T-helper 1 cell treated with Interleukin-12 subunit alpha and Interleukin-12 subunit beta and Interleukin-4 antibody, amounts not matched to agents 30 μg/mL and 1 μg/mL, for 36 hours (primary cell): ENCODE data around the gene SBDS.
"Not testable (repeated sequence)": the region's sequence is repeated elsewhere in the genome, so short reads cannot be mapped to it uniquely, and the experiment has no call there.

Experiments used
- H3K27ac Mint-ChIP-seq: one replicate; pipeline ENCODE4 v1.8.0; 2021; ENCODE audit warnings: mild to moderate bottlenecking, mixed read lengths
- H3K27me3 Mint-ChIP-seq: one replicate; pipeline ENCODE4 v1.8.0; 2021; ENCODE audit warnings: low read depth, mixed read lengths
- H3K36me3 Mint-ChIP-seq: one replicate; pipeline ENCODE4 v1.8.0; 2021; ENCODE audit warnings: low read depth, mixed read lengths
- H3K4me1 Mint-ChIP-seq: one replicate; pipeline ENCODE4 v1.8.0; 2021; ENCODE audit warnings: low read depth, mixed read lengths
- H3K4me3 Mint-ChIP-seq: one replicate; pipeline ENCODE4 v1.8.0; 2021; ENCODE audit warnings: mild to moderate bottlenecking, moderate library complexity, mixed read lengths
- H3K9me3 Mint-ChIP-seq: one replicate; pipeline ENCODE4 v1.8.0; 2021; ENCODE audit warnings: mixed read lengths

SBDS gene

DNA sequence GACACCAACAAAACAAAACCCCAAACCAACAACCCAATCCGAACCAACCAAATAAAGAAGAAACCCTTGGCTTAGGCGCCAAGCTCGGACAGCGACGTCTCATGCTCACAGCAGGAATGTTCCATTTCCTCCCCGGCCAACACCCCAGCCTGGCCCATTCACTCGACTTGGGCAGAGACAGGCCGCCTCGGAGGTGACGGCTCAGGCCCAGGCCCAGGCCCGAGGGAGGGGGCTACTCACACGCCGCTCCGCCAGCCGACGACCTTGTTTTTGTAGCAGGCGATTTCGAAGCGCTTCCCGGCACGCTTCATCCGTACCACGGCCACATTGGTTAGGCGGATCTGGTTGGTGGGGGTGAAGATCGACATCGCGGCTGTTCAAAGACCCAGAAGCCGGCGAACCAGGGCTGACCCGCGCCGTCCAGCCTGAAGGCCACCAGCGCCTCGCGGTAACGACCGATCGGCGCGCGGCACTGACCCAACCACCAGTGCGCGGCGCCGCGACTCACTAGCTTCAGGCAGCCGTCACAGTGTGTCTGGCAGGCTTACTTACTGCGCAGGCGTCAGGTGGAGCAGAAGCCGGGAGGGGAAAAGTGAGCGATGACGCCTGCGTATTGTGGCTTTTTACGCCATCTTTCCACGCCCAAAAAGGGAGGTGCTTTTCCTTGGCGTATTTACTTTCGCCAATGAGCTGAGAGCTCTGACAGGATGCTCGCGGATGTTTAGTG lies at the start of gene SBDS:
SBDS (minus strand) TSS at position 537 of the 727 bp plus-strand sequence; CDS start at position 368, 169 bp downstream.
- H3K27me3 Mint-ChIP-seq, H3K9me3 Mint-ChIP-seq: not testable (repeated sequence)
- H3K4me1 Mint-ChIP-seq = peaks cover 22% of the 10 kb centered on the region
- peaks cover 18% of the 10 kb centered on the region for H3K36me3 Mint-ChIP-seq
- peak within 1 kb of the TSS; percentile 100 for H3K4me3 Mint-ChIP-seq
- H3K27ac Mint-ChIP-seq = peak within 1 kb of the TSS; percentile 100

DNA sequence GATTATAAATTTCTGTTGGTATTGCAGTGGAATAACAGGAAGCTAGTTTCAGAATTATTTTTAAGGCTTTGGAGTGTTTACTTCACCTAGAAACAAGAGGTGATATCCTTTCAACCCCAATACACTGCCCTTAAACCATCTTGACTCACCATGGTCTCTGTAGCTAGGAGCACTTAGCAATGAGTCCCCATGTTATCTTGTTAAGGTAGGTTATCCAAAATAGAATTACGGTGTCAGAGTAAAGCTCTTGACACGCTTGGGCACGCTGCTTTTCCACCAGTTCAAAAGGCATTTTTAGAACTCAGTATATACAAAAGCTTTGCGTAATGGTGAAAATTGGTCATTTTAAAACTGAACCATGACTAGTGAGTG lies 48.2 kb upstream of the SBDS start:
- not testable (repeated sequence) for H3K27me3 Mint-ChIP-seq, H3K9me3 Mint-ChIP-seq, H3K4me3 Mint-ChIP-seq, H3K36me3 Mint-ChIP-seq, H3K27ac Mint-ChIP-seq, H3K4me1 Mint-ChIP-seq

GRCh38 chr7:67042781-67043558 lies 47.6 kb upstream of the SBDS start:
- not testable (repeated sequence) for H3K4me3 Mint-ChIP-seq, H3K4me1 Mint-ChIP-seq, H3K27ac Mint-ChIP-seq, H3K27me3 Mint-ChIP-seq, H3K36me3 Mint-ChIP-seq, H3K9me3 Mint-ChIP-seq

DNA sequence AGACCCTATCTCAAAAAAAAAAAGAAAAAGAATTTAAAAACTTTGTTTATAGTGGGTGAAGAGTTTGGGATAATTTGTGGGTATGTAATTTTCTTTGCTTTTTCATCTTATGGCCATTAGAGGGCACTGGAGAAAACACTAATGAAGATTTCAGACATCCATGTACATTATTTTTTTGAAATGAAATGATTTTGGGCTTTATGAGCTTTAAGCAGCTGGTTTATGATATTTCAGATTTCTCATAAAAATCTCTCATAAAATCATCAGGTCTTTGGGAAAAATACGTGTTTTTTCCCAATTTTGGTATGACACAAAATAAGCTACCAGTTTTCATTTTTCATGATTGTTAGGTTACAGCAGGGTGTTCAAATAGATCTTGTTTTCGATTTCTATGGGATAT lies 45.4 kb upstream of the SBDS start:
- H3K9me3 Mint-ChIP-seq, H3K27ac Mint-ChIP-seq, H3K27me3 Mint-ChIP-seq, H3K4me3 Mint-ChIP-seq, H3K36me3 Mint-ChIP-seq, H3K4me1 Mint-ChIP-seq: not testable (repeated sequence)

DNA sequence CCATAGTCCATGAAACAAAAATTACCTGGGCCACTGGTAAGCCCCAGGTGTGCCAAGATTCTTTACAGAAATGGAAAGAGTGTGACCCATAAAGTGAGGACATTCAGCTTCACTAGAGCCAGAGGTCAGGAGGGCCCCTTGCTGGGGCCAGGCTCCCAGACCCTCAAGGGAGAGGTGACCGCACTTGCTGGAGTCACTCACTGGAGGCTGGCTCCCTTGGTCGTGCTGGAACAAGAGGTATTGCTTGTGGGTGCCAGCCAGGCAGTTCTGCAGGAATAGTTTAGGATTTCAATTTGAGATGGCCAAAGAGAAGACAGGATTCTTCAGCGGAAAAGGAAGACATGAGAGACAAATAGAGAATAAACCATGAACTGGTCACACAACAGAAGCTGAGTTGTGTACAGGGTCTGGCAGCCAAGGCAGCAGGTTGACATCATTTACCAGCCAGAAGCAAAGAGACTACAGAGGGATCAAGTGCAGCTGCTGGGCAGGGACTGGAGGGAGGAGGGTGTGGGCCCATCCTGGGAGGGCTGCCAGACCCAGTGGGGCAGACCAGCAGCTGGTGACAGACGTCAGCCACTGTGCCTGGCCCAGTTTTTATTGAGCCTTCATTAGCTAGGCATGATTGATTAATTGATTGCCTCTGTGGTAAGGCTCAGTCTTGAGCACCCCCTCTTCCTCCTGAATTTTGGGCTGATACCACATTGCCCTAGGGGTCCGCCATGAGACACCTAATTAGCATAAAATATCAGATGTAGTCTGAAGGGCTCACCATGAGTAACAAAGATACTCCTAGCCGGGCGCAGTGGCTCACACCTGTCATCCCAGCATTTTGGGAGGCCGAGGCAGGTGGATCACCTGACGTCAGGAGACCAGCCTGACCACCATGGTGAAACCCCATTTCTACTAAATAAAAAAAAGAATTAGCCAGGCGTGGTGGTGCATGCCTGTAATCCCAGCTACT lies 41.3 kb upstream of the SBDS start:
- H3K27ac Mint-ChIP-seq, H3K9me3 Mint-ChIP-seq, H3K4me3 Mint-ChIP-seq, H3K4me1 Mint-ChIP-seq, H3K27me3 Mint-ChIP-seq: not testable (repeated sequence)
- H3K36me3 Mint-ChIP-seq = peaks cover 20% of the 10 kb centered on the region

- no peak overlapping the region for H3K27ac Mint-ChIP-seq
Observed at GRCh38 chr7:67033251-67033650, 37.9 kb upstream of the SBDS start.

GRCh38 chr7:67031685-67032084 lies 36.3 kb upstream of the SBDS start:
- not testable (repeated sequence) for H3K27ac Mint-ChIP-seq, H3K4me1 Mint-ChIP-seq, H3K4me3 Mint-ChIP-seq, H3K27me3 Mint-ChIP-seq, H3K9me3 Mint-ChIP-seq
- peaks cover 38% of the 10 kb centered on the region for H3K36me3 Mint-ChIP-seq

More at GRCh38 chr7:67033251-67033650, 37.9 kb upstream of the SBDS start:
- Mint-ChIP-seq H3K4me3 (no peak overlapping the region), H3K27me3 (no peaks in the 10 kb centered on the region), H3K9me3 (peaks cover 7% of the 10 kb centered on the region), H3K4me1 (no peaks in the 10 kb centered on the region), H3K36me3 (peaks cover 34% of the 10 kb centered on the region)

DNA sequence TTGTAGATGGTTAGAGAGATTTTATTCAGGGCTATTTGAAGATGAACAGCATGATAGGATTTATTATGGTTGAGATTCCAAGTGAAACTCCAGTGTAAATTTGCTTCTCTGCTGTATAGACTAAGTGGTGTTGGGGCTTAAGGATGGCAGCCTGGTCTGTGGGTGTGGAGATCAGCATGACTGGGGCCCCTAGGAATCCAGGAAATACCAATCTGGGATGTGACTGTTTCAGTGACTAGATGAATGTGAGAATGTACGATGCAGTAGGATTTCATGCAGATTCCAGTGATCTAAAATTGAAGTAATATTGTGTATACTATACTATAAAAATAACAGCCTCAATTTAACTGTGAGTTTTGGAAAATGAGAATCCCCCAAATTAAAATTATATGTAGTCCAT lies 30.1 kb upstream of the SBDS start:
- not testable (repeated sequence) for H3K4me1 Mint-ChIP-seq, H3K4me3 Mint-ChIP-seq, H3K9me3 Mint-ChIP-seq, H3K27ac Mint-ChIP-seq, H3K27me3 Mint-ChIP-seq
- peaks cover 36% of the 10 kb centered on the region for H3K36me3 Mint-ChIP-seq

DNA sequence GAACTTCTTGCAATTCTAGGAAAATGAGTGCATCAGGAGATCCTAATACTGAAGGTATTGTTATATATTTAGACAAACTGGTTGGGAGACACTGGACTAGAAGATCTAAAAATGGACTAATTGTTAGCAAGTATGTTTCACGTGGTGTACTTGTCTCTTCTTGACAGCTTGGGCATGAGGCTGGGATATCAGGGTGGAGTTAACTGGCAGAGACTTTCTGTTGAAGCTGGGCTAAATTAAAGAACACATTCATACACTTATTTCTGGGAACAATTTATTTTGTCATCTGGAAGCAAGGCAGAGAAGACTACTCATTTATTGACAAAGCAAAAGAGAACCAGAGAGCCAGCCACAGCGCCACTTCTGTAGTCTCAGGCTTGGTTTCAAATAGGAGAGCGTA lies 27.1 kb upstream of the SBDS start:
- Mint-ChIP-seq H3K36me3 (peaks cover 28% of the 10 kb centered on the region), H3K4me1 (no peaks in the 10 kb centered on the region), H3K27me3 (no peaks in the 10 kb centered on the region), H3K9me3 (no peaks in the 10 kb centered on the region), H3K4me3 (no peak overlapping the region), H3K27ac (no peak overlapping the region)

DNA sequence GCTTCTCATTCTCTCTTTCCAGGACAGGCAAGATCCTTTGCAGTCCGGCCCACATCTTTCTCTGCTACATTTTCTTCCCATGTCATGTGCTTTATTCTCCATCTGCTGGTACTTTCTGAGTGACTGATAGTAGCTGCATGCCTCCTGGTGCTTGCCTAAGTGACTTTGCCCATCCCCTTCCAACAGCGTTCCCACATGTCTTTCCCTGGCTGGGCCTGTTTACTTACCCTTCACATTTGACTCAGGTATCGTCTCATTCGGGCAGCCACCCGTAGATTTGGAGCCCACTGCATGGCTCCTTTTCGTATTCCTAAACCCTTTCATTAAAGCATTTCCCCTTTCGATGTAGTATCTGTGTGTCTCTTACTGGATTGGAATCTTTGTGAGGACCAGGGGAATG lies 25.9 kb upstream of the SBDS start:
- H3K4me3 Mint-ChIP-seq = no peak overlapping the region
- H3K4me1 Mint-ChIP-seq = no peaks in the 10 kb centered on the region
- no peak overlapping the region for H3K27ac Mint-ChIP-seq
- peaks cover 29% of the 10 kb centered on the region for H3K36me3 Mint-ChIP-seq
- H3K9me3 Mint-ChIP-seq = no peaks in the 10 kb centered on the region
- H3K27me3 Mint-ChIP-seq = no peaks in the 10 kb centered on the region

DNA sequence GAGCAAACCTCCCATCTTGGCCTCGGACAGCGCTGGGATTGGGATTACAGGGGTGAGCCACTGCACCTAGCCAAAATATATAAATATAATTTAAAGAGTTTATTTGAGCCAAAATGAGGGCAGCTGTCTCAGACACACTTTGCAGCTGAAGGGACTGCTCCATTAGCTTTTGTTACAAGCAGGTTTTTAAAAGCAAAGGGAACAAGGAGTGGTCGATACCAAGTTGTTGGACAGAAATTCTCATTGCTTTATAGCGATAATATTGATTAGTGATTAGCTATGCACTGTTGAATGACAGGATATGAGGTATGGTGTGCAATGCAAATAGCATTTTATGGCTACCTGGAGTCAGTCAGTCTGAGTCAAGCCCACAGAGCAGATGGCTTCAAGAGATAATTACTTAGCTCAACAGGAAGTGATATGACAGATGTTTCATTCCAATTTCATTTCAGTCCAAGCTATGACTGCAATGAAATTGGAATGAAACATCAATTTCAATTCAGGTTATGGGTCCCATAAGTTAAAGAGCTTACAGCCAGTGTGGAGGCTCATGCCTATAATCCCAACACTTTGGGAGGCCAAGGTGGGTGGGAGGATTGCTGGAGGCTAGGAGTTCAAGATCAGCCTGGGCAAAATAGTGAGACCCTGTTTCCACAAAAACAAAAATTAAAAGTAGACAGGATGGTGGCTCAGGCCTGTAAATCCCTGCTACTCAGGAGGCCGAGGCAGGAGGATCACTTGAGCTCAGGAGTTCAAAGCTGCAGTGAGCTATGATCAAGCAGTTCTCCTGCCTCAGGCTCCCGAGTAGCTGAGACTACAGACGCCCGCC lies 24.4 kb upstream of the SBDS start:
- H3K27ac Mint-ChIP-seq = peak overlapping the region; percentile 50
- peaks cover 28% of the 10 kb centered on the region for H3K36me3 Mint-ChIP-seq
- H3K27me3 Mint-ChIP-seq = no peaks in the 10 kb centered on the region
- no peak overlapping the region for H3K4me3 Mint-ChIP-seq
- no peaks in the 10 kb centered on the region for H3K4me1 Mint-ChIP-seq
- no peaks in the 10 kb centered on the region for H3K9me3 Mint-ChIP-seq

- no peak overlapping the region for H3K4me3 Mint-ChIP-seq
- no peak overlapping the region for H3K27ac Mint-ChIP-seq
- no peaks in the 10 kb centered on the region for H3K9me3 Mint-ChIP-seq
- H3K27me3 Mint-ChIP-seq = no peaks in the 10 kb centered on the region
- H3K4me1 Mint-ChIP-seq = no peaks in the 10 kb centered on the region
- H3K36me3 Mint-ChIP-seq = peaks cover 31% of the 10 kb centered on the region
Observed at GRCh38 chr7:67018940-67019339, 23.6 kb upstream of the SBDS start.

DNA sequence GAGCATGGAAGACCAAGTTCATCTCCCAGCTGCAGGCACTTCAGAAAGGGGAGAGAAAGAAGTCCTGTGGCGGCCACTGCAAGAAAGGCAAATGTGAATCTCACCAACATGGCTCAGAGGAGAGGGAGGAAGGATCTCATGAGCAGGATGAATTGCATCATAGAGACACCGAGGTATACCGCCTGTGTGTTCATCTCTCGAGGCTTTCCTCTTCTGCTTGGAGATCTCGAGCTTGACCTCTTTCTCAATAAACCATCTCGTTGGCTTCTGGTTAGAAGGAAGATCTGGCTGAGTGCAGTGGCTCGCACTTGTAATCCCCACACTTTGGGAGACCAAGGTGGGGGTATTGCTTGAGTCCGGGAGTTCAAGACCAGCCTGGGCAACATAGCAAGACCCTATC lies 22.6 kb upstream of the SBDS start:
- H3K9me3 Mint-ChIP-seq, H3K27me3 Mint-ChIP-seq, H3K4me3 Mint-ChIP-seq, H3K4me1 Mint-ChIP-seq: not testable (repeated sequence)
- Mint-ChIP-seq H3K36me3 (peaks cover 33% of the 10 kb centered on the region), H3K27ac (peak overlapping the region; percentile 15)

DNA sequence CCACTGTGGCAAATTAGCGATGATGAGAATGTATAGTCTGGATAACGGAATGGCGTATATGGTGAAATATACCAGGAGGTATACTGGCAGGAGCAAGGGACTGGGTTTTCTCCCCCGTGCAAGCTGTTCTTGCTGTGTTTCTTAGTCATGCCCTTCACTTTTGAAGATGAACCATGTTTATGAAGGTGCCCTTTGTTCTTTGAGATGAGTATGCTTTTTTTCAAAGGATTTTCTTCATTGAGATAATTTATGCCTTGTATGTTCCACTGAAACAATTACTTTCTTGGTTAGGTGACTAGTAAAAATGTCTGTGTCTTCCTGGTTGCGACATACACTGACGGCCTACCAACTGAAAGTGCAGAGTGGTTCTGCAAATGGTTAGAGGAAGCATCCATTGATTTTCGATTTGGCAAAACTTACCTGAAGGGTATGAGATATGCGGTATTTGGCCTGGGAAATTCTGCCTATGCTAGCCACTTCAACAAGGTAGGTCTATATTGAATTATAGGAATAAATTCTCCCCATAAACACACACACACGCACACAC lies 18.8 kb upstream of the SBDS start:
- not testable (repeated sequence) for H3K9me3 Mint-ChIP-seq, H3K27me3 Mint-ChIP-seq, H3K27ac Mint-ChIP-seq, H3K4me3 Mint-ChIP-seq, H3K4me1 Mint-ChIP-seq
- H3K36me3 Mint-ChIP-seq = peaks cover 26% of the 10 kb centered on the region
